MM.1S (cell line): ENCODE data around the gene TNIP3.
"Not testable (repeated sequence)": the region's sequence is repeated elsewhere in the genome, so short reads cannot be mapped to it uniquely, and the experiment has no call there.

Experiments
- DNase-seq: peaks from one replicate; pipeline ENCODE4 v3.0.0-alpha.2; 2015
- H2AFZ ChIP-seq: fragments of 300-600 bp; sonication (generic); 2 replicates; pipeline ENCODE4 v1.6.0; 2016; ENCODE audit warnings: antibody characterized with exemption, low read length
- H3F3A ChIP-seq: fragments of 300-600 bp; sonication (generic); 2 replicates; pipeline ENCODE4 v1.6.1; 2016; ENCODE audit warnings: mild to moderate bottlenecking, antibody characterized with exemption, low read length, moderate library complexity, mixed read lengths; ENCODE audit not compliant: insufficient read depth
- H3K27ac ChIP-seq: fragments of 300-600 bp; sonication (generic); 2 replicates; pipeline ENCODE4 v1.5.1; 2016; ENCODE audit warnings: mild to moderate bottlenecking, low read length
- H3K27me3 ChIP-seq: fragments of 300-600 bp; sonication (generic); replicated peaks from 2 replicates; pipeline ENCODE4 v1.6.0; 2016; ENCODE audit warnings: low read length; ENCODE audit not compliant: insufficient read depth
- H3K36me3 ChIP-seq: fragments of 300-600 bp; sonication (generic); replicated peaks from 2 replicates; pipeline ENCODE4 v1.6.1; 2016; ENCODE audit warnings: mild to moderate bottlenecking, low read length, mixed read lengths; ENCODE audit not compliant: insufficient read depth
- H3K4me1 ChIP-seq: fragments of 300-600 bp; sonication (generic); 2 replicates; pipeline ENCODE4 v1.6.1; 2016; ENCODE audit warnings: low read length, mixed read lengths
- H3K4me2 ChIP-seq: fragments of 300-600 bp; sonication (generic); 2 replicates; pipeline ENCODE4 v1.6.0; 2016; ENCODE audit warnings: low read depth, low read length
- H3K4me3 ChIP-seq: fragments of 300-600 bp; sonication (generic); 2 replicates; pipeline ENCODE4 v1.5.1; 2016; ENCODE audit warnings: low read length, mixed read lengths
- H3K79me2 ChIP-seq: fragments of 300-600 bp; sonication (generic); 2 replicates; pipeline ENCODE4 v1.6.1; 2016; ENCODE audit warnings: mixed run types, low read length, mixed read lengths
- H3K9ac ChIP-seq: fragments of 300-600 bp; sonication (generic); 2 replicates; pipeline ENCODE4 v1.6.1; 2016; ENCODE audit warnings: low read length, mixed read lengths
- H3K9me2 ChIP-seq: fragments of 300-600 bp; sonication (generic); replicated peaks from 2 replicates; pipeline ENCODE4 v1.6.1; 2016; ENCODE audit warnings: mild to moderate bottlenecking, low read length, mixed read lengths; ENCODE audit not compliant: insufficient read depth
- H3K9me3 ChIP-seq: fragments of 300-600 bp; sonication (generic); replicated peaks from 2 replicates; pipeline ENCODE4 v1.6.1; 2016; ENCODE audit warnings: mild to moderate bottlenecking, low read length, mixed read lengths; ENCODE audit not compliant: insufficient read depth
- H4K20me1 ChIP-seq: fragments of 300-600 bp; sonication (generic); 2 replicates; pipeline ENCODE4 v1.6.1; 2016; ENCODE audit warnings: mild to moderate bottlenecking, low read length, moderate library complexity, mixed read lengths; ENCODE audit not compliant: insufficient read depth
- EZH2 ChIP-seq: fragments of 300-600 bp; sonication (generic); optimal IDR thresholded peaks from 2 replicates; pipeline ENCODE3; 2017; ENCODE audit warnings: low read depth, mild to moderate bottlenecking, antibody characterized with exemption, low read length, mixed read lengths
- EZH2phosphoT487 ChIP-seq: fragments of 300-600 bp; sonication (generic); IDR thresholded peaks from 2 replicates; pipeline ENCODE4 v1.6.1; 2018; ENCODE audit warnings: antibody characterized with exemption, low read length
- TF ChIP-seq, protein P1 (sequence below): fragments of 300-600 bp; sonication (generic); IDR thresholded peaks from 2 replicates; pipeline ENCODE4 v1.5.1; 2016; ENCODE audit warnings: antibody characterized with exemption, low read length, mixed read lengths

The TNIP3 gene

GRCh38 chr4:121177246-121178137 lies 13.4 kb upstream of the TNIP3 start:
- H3K79me2 ChIP-seq, result no peaks in the 10 kb centered on the region
- no peak overlapping the region for H3K27ac ChIP-seq
- no peak overlapping the region for H2AFZ ChIP-seq
- H3K9me2 ChIP-seq, result no peaks in the 10 kb centered on the region; the same call in 1 of the 2 replicates
- H3K27me3 ChIP-seq, result no peaks in the 10 kb centered on the region
- no peaks in the 10 kb centered on the region for H3K36me3 ChIP-seq
- H3K4me2 ChIP-seq, result no peak overlapping the region
- no peak for DNase-seq
- H4K20me1 ChIP-seq, result no peaks in the 10 kb centered on the region
- H3K4me1 ChIP-seq, result peaks cover 12% of the 10 kb centered on the region
- peaks cover 4% of the 10 kb centered on the region; the same call in 1 of the 2 replicates for H3F3A ChIP-seq
- no peak overlapping the region for H3K9ac ChIP-seq
- no peak overlapping the region for H3K4me3 ChIP-seq
- no peak for TF ChIP-seq EZH2
- TF ChIP-seq, protein P1, sequence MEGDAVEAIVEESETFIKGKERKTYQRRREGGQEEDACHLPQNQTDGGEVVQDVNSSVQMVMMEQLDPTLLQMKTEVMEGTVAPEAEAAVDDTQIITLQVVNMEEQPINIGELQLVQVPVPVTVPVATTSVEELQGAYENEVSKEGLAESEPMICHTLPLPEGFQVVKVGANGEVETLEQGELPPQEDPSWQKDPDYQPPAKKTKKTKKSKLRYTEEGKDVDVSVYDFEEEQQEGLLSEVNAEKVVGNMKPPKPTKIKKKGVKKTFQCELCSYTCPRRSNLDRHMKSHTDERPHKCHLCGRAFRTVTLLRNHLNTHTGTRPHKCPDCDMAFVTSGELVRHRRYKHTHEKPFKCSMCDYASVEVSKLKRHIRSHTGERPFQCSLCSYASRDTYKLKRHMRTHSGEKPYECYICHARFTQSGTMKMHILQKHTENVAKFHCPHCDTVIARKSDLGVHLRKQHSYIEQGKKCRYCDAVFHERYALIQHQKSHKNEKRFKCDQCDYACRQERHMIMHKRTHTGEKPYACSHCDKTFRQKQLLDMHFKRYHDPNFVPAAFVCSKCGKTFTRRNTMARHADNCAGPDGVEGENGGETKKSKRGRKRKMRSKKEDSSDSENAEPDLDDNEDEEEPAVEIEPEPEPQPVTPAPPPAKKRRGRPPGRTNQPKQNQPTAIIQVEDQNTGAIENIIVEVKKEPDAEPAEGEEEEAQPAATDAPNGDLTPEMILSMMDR, result no peak
- TF ChIP-seq EZH2phosphoT487, result no peak
- no peaks in the 10 kb centered on the region for H3K9me3 ChIP-seq

GRCh38 chr4:121176082-121176934 lies 12.2 kb upstream of the TNIP3 start:
- H3K9me3 ChIP-seq, result no peaks in the 10 kb centered on the region
- H3K27me3 ChIP-seq, result no peaks in the 10 kb centered on the region
- no peak overlapping the region for H3K27ac ChIP-seq
- H3K4me1 ChIP-seq, result peaks cover 6% of the 10 kb centered on the region; the same call in 1 of the 2 replicates
- H3F3A ChIP-seq, result no peaks in the 10 kb centered on the region
- H3K4me3 ChIP-seq, result no peak overlapping the region
- no peaks in the 10 kb centered on the region for H4K20me1 ChIP-seq
- TF ChIP-seq EZH2, result no peak
- TF ChIP-seq EZH2phosphoT487, result no peak
- TF ChIP-seq, protein P1, result no peak
- H2AFZ ChIP-seq, result no peak overlapping the region
- no peaks in the 10 kb centered on the region for H3K36me3 ChIP-seq
- H3K79me2 ChIP-seq, result no peaks in the 10 kb centered on the region
- DNase-seq, result no peak
- no peak overlapping the region for H3K4me2 ChIP-seq
- no peak overlapping the region for H3K9ac ChIP-seq
- H3K9me2 ChIP-seq, result no peaks in the 10 kb centered on the region; the same call in 1 of the 2 replicates

GRCh38 chr4:121171477-121171876 lies 7.4 kb upstream of the TNIP3 start:
- not testable (repeated sequence) for H3K4me1 ChIP-seq, H3K4me3 ChIP-seq, H3K27me3 ChIP-seq, H3K9ac ChIP-seq, H3K27ac ChIP-seq, H3K36me3 ChIP-seq, H3K9me2 ChIP-seq, H4K20me1 ChIP-seq, DNase-seq, H3K4me2 ChIP-seq, H3K9me3 ChIP-seq, H2AFZ ChIP-seq, H3K79me2 ChIP-seq, H3F3A ChIP-seq
